NCI-H2227 (cell line): ENCODE data around the gene SLC22A4.
A peak's percentile ranks its signal among the peaks of the same experiment; 100 is the strongest.

Source experiments
- DNase-seq: peaks from one replicate; lab custom pipeline; 2025; ENCODE audit not compliant: unreplicated experiment; lab: John Stamatoyannopoulos, UW

Gene SLC22A4

DNA sequence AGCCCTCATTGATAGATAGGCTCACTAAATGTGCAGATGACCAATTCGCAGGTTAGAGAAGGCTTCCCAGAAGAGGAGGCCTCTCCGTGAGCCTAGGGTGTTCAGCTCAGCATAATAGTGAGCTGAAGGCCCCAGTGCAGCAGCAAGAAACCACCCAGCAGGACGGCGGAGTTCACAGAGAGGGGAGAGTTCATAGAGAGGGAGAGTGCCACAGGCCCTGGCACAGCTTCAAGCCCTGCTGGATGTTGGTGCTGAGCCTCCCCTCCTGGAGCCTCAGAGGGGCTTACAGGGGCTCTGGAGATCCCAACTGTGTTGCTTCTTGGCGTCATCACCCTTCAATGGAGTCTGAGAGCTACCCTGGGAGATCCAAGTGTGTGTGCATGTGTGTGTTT, 77.4 kb downstream of the SLC22A4 start:
- no peak for DNase-seq

DNA sequence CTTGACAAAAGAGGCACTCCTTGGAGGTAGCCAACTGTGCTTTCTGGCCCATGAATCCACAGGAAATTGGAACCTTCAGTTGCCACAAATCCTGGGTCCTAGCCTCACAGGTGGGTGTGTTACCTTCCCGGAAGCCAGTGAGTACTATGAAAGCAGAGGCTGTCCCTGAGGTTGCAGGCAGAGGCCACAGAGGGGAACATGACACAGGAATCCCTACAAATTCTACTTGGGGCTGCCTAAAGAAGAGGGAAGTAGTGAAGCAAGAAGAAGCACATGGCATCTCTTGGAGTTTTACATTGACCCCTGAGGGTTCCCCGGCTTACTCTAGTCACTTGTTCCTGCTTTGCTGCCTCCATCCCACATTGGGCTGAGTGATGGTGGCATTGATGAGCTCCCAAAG, 77.9 kb downstream of the SLC22A4 start:
- no peak for DNase-seq

DNA sequence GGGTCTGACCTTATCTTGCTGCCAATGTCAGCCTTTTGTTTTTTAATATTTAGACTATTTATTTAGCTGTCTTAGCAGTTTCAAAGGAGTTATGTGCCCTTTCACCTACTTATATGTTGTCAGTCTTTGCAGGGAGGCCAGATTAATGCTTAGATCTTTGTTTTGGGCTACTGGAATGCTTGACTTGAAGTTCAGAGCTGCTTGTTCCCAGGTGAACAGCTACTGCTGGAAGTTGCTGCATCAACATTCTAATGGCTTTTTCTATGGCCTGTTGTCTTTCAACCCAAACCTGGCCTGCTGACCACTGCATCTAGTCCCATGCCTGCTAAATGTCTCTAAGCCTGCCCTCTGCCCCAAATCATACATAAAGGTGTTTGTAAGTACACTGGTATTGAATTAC, 78.3 kb downstream of the SLC22A4 start:
- DNase-seq, result no peak

DNA sequence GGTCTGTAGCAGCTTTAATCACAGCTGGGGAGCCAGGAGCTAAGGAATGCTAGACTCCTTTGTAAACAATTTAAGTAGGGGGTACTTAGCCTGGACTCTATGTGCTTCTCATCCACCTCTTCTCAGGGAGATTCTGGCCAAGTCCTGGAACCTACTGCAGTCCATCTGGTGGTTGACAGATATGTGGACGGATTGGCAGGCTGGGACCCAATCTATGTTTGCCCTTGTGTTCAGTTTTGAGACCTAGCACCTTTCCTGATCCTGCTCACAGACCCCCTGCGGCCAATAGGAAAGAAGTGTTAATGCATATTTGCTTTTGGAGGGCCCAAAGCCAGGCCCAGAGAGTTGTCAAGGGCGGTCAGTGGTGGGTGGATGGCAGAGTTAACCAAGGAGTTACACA, 81.8 kb downstream of the SLC22A4 start:
- no peak for DNase-seq

DNA sequence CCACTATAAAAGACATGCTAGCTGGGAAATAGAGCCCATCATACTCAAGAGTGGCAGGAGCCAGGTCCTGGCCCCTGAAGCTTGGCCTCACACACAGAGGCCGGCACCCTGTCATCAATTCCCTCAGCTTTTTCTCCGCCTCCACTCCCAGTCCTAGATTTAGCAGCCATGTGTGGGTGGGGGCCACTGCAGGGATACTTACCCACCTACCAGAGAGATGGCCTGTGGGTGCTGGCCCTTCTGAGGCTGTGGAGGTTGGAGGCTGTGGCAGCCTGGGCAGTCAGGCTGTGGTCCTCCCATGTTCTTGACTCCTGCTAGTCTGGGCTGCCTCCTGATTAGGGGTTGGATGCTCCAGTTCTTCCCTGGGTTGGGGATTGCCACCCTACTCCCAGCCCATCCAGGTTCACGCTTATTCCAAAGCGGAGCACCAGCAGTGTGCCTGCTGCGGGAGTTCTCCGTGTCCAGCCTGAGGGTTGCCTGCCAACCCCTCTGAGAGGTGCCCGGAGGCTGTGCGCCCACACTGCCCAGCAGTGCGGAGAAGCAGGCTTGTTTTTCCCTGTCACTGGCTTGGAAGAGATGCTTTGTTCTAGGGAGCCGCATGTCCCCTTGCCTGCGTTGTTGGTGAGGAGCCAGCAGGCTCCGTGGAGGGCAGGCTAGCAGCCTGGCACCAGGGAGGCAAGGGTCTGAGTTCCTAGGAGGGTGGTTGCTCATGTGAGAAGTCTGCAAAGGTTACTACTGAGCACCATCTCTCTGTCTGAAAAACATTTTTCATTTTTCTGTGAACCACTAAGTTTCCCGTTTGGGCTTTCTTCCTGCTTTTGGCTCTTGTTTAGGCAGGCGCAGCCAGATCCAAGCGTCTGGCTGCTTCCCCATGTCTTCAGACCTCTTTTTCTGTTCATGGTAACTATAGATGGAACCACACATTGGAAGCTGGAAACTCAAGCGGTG, 82.8 kb downstream of the SLC22A4 start:
- DNase-seq, result no peak

DNA sequence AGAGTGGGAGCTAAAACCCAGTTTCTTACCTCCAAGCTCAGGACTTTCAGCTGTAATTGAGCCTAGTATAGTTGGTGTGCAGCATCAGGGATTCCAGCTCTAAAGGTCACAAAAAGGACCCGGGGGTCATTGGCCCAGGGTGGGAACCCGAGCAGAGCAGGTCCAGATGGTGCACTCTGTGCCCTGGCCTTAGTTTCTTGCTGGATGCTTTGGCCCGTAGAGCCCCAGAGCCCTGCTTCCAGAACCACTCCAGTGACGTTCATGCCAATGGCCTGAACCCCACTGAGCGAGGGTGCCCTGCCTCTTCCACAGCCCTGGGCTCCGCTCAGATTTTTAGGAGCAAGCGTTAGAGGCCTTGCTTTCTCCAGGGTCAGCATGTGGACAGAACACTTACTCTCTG, 83.5 kb downstream of the SLC22A4 start:
- DNase-seq, result no peak

DNA sequence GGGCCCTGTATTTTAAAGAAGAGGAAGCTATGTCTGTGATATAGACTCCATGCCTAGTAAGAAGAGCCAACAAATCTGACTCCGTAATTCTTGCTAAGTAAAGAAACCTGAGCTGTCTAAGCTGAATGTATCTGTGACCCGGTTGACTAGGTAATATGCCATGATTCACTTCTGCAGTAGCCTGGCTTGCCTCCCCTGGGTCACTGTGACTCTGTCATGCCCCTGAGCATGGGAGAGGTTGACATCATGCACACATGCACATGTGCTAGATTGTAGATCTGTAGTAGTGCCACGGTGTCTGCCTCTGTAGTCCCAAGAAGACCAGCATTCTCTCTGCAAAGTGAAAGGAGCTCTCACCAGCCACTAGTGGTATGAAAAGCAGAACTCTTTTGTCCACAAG, 84.4 kb downstream of the SLC22A4 start:
- no peak for DNase-seq

DNA sequence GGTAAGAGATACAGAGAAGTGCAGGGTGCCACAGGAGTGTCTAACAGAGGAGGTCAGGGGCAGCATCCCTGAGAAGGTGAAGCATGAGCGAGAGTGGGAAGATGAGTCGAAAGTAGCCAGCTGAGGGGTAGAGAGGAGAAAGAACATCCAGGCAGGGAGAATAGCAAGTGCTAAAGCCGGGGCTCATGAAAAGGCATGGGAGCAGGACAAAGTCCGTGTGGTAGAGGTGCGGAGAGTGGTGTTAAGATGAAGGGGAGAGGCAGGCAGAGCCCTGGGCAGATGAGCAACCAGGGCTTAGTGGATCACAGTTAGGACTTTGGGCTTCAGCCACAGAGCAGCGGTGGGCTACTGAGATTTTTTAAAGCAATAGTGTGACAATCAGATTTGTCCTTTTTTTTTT, 85.9 kb downstream of the SLC22A4 start:
- DNase-seq, result no peak

DNA sequence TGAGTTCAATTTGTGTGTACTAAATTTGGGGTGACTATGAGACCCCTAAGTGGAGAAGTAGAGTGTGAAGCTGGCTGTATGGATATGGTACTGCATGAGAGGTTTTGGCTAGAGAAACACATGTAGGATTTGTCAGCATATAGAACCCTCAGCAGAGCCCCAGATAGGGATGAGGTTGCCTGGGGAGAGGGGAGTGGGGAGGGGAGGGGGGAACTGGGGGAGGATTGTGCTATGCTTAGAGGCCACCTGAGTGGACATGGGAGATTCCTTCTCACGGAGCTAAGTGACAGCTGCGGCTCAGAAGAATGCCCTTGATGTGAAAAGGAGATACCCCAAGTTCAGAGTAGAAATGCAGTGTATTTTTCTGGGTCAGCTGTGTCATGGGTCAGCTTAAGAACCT, 86.5 kb downstream of the SLC22A4 start:
- DNase-seq, result no peak

DNA sequence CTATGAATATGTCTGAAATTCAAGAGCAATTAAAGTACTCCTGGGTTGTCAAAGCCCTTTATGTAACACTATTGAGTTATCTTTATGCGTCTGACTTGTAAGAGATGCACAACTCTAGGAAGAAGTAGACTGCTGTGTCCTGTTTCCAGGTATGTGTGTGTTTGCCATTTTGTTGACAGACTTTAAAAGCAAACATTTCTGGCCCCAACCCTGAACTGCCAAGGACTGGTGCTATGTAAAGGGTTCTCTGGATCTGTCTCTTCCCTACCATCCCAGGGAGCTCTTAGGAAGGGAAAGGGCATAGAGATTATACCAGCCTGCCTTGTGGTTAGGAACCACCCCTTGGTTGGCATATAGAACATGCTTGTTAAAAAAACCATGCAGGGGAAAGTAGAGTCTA, 87.4 kb downstream of the SLC22A4 start:
- no peak for DNase-seq

DNA sequence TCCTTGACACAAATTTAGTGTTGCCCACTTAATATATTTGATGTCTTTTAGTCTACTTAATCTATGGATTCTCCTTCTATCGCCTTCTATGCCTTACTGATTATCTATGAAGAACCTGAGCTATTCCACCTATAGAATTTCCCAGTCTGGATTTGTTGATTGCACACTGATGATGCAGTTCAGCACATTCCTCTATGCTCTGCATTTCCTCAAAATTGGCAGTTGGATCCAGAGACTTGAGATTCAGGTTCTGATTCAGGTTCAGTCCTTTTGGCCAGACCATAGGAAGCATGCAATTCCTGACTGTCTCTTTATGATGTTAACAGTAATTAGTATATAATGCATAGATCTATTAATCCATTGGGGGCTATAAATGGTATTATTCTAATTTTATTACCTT, 89.1 kb downstream of the SLC22A4 start:
- DNase-seq, result no peak

DNA sequence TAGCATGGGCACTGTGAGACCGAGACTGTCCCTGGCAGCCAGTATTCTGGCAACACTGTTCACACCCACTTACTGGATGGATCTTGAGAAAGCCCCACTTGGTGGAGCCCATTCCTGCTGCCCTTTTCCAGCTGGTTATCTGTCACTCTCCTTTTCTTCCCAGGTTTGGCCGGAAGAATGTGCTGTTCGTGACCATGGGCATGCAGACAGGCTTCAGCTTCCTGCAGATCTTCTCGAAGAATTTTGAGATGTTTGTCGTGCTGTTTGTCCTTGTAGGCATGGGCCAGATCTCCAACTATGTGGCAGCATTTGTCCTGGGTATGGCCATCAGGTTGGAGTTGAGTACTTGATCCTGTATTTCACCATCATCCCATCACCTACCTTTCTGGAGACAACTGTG, 89.8 kb downstream of the SLC22A4 start:
- no peak for DNase-seq

DNA sequence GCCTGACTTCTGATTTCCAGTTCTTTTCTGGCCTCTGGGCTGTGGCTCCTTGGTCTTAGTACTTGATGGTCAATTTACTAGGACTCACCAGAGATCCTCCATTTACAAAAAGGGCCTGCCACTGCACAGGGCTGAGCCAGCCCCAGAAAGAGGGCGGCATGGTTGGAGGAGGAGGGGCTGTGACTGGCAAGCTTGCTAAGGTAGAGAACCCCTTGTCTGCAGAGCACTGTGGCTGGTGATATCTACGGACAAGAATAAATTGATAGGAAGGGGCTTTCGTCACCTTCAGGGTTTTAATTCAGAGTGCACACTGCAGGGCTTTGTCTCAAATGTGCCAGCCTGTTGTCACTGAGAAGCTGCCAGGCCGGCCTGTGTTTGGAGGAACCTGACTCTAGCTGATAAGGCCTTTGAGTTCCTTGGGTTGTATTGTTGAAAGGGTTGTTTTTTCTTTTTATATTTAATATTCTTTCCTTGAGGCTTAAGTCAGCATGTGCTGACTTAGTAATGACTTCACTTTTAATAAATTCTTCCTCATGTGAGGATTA, 90.4 kb downstream of the SLC22A4 start:
- DNase-seq, result no peak

DNA sequence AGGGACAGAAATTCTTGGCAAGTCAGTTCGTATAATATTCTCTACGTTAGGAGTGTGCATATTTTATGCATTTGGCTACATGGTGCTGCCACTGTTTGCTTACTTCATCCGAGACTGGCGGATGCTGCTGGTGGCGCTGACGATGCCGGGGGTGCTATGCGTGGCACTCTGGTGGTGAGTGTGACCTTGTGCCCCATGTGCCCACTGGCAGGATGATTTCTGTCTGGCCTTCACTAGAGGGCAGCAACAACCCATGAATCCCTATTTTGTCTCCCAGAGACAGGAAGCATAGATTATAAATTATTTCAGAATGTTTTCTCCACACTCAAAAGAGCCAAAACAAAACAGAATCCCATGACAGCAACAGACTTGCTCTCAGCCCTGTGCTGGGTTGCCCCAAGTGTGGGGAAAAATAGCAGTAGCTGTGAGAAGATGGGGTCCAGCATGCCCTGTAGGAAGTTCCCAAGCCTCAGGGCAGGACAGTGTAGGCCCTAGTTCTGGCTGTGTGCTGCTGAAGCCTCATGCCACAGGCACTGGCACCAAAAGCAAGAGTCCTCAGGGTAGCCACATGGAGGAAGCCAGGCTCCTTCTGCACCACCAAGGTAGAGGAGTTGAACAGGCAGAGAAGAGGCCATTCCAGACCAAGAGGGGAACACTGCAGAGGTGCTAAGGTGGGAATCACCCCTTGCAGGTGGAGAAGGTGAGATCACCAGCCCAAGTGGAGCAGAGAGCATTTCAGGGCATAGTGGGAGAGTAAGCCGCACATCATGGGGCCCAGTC, 91.3 kb downstream of the SLC22A4 start:
- peak; percentile 13 for DNase-seq

DNA sequence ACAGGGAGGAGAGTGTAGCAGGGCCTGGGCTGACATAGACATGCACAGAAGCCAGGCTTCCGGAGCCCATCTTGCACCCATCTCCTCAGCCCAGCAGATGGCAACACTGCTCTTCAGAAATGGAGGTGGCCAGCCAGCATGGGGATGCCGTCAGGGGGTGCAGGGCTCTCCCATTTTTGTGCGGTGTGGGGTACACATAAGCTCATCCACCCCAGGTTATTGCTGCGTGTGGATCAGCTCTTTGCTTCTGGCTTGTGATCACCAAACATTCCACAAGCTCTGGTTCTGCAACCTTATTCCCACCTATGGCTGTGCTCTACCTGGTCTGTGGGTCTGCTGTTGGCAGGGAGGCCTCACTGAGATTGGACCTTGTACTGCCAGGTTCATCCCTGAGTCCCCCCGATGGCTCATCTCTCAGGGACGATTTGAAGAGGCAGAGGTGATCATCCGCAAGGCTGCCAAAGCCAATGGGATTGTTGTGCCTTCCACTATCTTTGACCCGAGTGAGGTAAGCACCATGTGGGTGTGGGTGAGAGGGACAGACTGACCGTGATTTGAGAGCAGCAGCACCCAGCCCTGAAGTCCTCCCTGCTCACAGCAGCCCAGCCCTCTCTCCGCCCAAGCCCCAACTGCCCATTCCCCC, 92.6 kb downstream of the SLC22A4 start:
- DNase-seq, result peak; percentile 53

DNA sequence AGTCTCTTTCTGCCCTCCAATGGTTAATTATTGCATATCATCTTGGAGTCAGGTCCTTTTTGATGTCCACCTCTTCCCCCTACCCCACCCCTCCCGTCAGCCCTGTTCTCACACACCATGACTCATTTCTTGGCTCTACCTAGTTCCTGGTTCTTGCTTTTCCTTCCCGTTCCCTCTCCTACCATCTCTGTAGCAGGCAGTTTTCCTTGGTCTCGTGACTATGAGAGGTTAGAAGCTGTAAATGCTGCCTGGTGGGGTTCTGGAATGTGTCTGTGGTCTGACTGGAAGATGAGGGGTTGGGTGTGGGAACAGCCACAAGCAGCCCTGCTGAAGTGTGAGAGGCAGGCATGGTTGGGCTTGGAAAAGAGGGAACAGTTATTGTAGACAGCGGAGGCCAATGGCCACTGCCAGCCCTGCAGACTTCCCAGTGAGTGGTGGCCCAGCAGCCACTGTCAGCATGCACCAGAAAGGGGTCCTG, 93.5 kb downstream of the SLC22A4 start:
- DNase-seq, result no peak

DNA sequence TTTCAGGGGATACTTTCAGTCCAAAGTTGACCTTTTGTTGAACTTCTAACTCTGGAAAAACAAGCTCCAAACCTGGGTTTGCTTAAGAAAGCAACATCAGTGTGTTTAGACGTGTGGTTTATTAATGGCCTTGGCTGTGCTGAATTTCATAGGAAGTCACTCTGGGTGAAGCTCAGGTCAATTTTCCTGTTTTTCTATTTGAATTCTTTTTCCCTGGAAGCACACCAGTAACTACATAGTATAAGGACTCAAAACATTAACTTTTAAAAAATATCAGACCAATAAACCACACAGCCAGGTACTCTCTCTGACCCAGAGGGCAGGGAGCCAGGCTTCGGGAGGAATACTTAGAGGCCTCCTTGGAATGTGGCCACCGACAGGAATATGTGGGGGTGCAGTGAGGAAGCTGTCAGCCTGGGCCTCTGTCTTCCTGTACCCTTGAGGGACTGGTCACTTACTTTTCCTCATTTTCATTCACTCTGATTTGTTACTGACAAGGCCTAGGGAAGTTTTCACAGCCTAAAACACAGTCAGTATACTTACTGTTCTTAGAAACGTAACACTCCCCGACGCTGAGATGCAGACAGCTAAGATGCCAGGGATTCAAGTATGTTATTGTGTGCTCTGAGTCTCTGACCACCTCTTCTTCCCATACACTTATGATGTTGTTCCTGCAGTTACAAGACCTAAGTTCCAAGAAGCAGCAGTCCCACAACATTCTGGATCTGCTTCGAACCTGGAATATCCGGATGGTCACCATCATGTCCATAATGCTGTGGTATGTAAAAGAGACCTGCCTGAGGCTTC, 94.3 kb downstream of the SLC22A4 start:
- no peak for DNase-seq

DNA sequence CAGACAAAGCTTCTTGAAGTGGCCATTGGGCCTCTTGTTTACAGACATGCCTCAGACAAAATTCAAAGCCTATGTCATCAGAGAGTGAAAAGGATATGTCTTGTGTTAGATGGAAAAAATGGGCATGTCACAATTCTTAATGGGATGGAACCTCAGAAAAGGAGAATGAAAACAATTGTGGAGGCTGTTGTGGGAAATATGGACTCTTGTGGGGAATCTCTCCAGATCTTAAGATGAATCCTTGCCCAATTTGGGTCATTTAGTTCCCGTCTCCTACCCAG, 94.8 kb downstream of the SLC22A4 start:
- DNase-seq, result no peak

DNA sequence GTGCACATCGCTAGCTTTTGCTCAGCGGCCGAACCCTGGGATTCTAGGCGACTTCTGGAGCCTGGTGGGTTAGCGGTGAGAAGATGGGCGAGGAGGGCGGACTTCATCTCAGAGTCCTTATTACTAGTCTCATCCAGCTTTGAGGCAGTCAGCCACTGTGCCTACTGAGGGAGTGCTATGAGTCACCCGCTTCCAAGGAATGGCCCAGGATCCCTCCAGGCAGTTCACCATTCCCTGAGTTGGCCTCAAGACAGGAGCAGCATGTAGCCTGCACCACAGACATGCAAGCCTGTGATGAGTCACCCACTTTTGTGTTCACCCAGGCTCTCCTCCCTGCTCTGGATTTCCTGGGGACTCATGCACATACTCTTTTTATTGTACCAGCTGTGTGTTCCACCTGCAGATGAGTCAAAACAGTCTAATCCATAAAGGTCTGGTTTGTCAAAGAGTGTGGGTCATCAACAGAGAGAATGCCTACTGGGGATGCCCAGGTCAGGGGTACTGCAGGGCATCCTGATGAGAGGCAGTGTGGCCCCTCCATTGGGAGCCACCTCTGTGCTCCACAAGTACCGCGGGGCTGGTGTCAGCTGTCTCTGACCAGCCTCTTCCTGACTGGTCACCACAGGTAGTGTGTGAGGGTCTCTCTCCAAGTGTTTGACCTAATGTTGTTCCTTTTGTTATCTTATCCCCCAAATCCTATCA, 95.5 kb downstream of the SLC22A4 start:
- DNase-seq, result no peak

DNA sequence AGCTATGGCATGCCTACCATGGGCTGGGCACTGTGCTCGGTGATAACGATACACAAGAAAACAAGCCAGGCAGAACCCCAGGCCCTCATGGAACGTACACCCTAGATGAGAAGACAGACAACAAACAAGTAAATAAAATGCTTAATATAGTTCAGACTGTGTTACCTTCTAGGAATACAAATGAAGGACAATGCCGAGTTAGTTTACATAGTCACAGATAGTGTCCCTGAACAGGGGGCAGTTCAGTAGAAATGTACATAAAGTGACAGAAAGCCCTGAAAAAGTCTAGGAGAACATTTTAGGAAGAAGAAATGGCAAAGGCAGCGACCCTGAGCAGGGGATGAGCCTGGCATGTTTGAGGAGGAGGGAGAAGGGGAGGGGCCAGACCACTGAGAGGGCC, 97.1 kb downstream of the SLC22A4 start:
- DNase-seq, result no peak
